Thyroid gland (tissue), 4 donors: Measurements from ENCODE around the gene SBK3. TPM values are rescaled to one million over a fixed set of nuclear protein-coding genes. Genes with fewer than 3 reads are reported as not detected.

Experiments used
- DNase-seq, 2 donors: peaks; one replicate each; pipeline ENCODE4 v3.0.0-alpha.2; 2019
- H3K27ac ChIP-seq, 3 donors: fragments of 200-600 bp; sonication (generic); 1 replicate in 2 of 3; 2 replicates in 1 of 3; pipeline ENCODE4 v1.5.1; 2016 to 2019; ENCODE audit warnings: mild to moderate bottlenecking in 1 of 3, moderate library complexity in 1 of 3
- H3K27me3 ChIP-seq: fragments of 200-600 bp; sonication (generic); one replicate; pipeline ENCODE4 v1.5.1; 2019
- H3K36me3 ChIP-seq, 2 donors: fragments of 200-600 bp; sonication (generic); one replicate each; pipeline ENCODE4 v1.5.1; 2016 to 2019
- H3K4me1 ChIP-seq, 2 donors: fragments of 200-600 bp; sonication (generic); one replicate each; pipeline ENCODE4 v1.5.1; 2017 to 2019
- H3K4me3 ChIP-seq, 3 donors: fragments of 200-600 bp; sonication (generic); replicated peaks in 1 of 3; 1 replicate in 2 of 3; 2 replicates in 1 of 3; pipeline ENCODE4 v1.5.1; 2016; ENCODE audit warnings: mild to moderate bottlenecking in 1 of 3
- H3K9me3 ChIP-seq: fragments of 200-600 bp; sonication (generic); one replicate; pipeline ENCODE4 v1.5.1; 2017
- POLR2A ChIP-seq, 2 donors: fragments of 450-650 bp; IDR thresholded peaks; one replicate each; pipeline ENCODE4 v1.6.1; 2017; ENCODE audit warnings: antibody characterized with exemption in 2 of 2, mild to moderate bottlenecking in 2 of 2, moderate library complexity in 1 of 2
- WGBS, 2 donors: methylation state at CpG; one replicate each; pipeline ENCODE4 v1.1.5; 2017; 5-methylcytosine and 5-hydroxymethylcytosine counted together
- intact Hi-C: fragments of 100-400 bp; cut with DNase I; formaldehyde crosslinking; loops from one replicate; pipeline ENCODE4 v1.15.1; 2023
- total RNA-seq, 4 donors: library from RNA; depleted of rRNA; stranded (reverse); fragments of >200 nt; gene quantifications; one replicate each; pipeline ENCODE4 v1.2.3, GENCODE V29; 2016
- TF ChIP-seq, protein P1 (sequence below), 6 experiments: fragments of 200-600 bp in 3 of 6; fragments of 450-650 bp in 3 of 6; sonication (generic) in 3 of 6; IDR thresholded peaks; one replicate each; pipeline ENCODE4 v1.5.1; 2016 to 2019; ENCODE audit warnings: antibody characterized with exemption in 6 of 6, mild to moderate bottlenecking in 2 of 6, inconsistent platforms in 1 of 6, moderate library complexity in 1 of 6

SBK3 gene
- total RNA-seq, 4 donors from 2014 or later = 0.94 to 14.8 TPM; not detected in 2

DNA sequence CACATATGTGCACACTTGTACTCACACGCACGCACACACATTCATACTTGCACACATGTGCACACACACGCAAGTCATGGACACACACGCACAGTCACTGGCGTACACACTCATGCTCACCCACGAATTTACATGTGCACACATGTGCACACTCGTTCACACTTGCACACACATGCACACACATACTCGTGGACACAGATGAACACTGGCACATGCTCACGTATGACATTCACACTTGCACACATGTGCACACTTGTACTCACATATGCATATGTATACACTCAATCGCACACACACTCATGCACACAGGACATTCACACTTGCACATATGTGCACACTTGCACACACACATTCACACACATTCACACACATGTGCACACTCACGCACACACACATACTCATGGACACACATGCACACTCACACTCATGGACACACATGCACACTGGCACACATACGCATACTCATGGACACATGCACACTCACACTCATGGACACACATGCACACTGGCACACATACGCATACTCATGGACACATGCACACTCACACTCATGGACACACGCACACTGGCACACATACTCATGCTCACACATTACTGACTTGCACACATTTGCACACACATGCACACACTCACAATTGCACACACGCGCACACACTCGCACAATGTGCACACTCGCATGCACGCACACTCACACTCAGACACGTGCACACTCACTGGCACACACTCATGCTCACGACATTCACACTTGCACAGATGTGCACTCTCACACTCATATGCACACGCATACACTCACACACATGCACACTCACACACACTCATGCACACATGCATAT, 17.9 kb downstream of the SBK3 start:
- intact Hi-C loops = no loop called here
- H3K27me3 ChIP-seq = no peaks in the 10 kb centered on the region
- H3K4me3 ChIP-seq = no peak overlapping the region
- WGBS, 2 donors = 78 to 80% methylated on average over 22 of the region's 22 CpGs
- no peak for DNase-seq
- peaks cover 0 to 6% of the 10 kb centered on the region in 2 donors for H3K4me1 ChIP-seq
- H3K36me3 ChIP-seq = no peaks in the 10 kb centered on the region
- H3K27ac ChIP-seq = no peak overlapping the region
- H3K9me3 ChIP-seq = no peaks in the 10 kb centered on the region
- TF ChIP-seq, protein P1, sequence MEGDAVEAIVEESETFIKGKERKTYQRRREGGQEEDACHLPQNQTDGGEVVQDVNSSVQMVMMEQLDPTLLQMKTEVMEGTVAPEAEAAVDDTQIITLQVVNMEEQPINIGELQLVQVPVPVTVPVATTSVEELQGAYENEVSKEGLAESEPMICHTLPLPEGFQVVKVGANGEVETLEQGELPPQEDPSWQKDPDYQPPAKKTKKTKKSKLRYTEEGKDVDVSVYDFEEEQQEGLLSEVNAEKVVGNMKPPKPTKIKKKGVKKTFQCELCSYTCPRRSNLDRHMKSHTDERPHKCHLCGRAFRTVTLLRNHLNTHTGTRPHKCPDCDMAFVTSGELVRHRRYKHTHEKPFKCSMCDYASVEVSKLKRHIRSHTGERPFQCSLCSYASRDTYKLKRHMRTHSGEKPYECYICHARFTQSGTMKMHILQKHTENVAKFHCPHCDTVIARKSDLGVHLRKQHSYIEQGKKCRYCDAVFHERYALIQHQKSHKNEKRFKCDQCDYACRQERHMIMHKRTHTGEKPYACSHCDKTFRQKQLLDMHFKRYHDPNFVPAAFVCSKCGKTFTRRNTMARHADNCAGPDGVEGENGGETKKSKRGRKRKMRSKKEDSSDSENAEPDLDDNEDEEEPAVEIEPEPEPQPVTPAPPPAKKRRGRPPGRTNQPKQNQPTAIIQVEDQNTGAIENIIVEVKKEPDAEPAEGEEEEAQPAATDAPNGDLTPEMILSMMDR (IDR thresholded peaks at IDR 0.05) = no peak
- no peak for TF ChIP-seq POLR2A (IDR thresholded peaks at IDR 0.05)

DNA sequence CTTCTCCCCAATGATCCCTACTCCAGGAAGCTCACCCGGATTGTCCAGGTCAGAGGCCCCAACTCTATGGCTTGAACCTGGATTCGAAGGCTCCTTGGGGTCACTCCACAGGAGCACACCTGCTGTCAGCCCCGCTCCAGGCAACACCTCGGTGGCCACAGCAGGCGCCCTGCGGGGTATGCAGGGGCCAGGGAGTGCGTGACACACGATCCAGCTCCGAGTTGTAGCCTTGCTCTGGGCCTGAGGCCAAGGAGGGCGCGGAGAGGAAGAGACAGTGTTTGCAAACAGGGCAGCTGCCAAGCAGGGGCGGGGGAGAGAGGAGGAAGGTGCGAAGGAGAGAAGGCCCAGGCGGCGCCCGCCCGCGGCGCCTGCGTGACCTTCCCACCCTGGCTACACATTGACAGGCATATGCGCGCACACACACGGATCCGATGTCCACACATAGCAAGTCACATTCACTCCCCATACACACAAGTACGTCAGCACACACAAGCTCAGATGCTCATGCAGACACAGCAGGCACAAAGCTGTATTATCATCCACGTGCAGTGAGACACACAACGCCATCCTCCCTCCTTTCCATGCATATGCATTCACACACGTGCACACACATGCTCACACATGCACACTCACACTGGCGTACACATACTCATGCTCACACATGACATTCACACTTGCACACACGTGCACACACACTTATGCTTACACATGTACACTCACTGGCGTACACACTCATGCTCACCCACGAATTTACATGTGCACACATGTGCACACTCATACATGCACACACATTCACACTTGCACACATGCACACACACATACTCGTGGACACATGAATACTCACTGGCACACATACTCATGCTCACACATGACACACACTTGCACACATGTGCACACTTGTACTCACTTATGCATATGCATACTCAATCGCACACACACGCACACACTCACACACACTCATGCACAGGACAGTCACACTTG, 18.8 kb downstream of the SBK3 start:
- H3K4me3 ChIP-seq = no peak overlapping the region
- peak; percentile 21 to 41 for DNase-seq
- H3K27ac ChIP-seq = no peak overlapping the region
- intact Hi-C loops = no loop called here
- H3K27me3 ChIP-seq = no peaks in the 10 kb centered on the region
- peaks cover 0 to 6% of the 10 kb centered on the region in 2 donors for H3K4me1 ChIP-seq
- no peaks in the 10 kb centered on the region for H3K9me3 ChIP-seq
- 37 to 38% methylated on average over 29 to 31 of the region's 35 CpGs for WGBS, 2 donors
- H3K36me3 ChIP-seq = no peaks in the 10 kb centered on the region
- TF ChIP-seq, protein P1 (IDR thresholded peaks at IDR 0.05) = no peak
- TF ChIP-seq POLR2A (IDR thresholded peaks at IDR 0.05) = no peak

DNA sequence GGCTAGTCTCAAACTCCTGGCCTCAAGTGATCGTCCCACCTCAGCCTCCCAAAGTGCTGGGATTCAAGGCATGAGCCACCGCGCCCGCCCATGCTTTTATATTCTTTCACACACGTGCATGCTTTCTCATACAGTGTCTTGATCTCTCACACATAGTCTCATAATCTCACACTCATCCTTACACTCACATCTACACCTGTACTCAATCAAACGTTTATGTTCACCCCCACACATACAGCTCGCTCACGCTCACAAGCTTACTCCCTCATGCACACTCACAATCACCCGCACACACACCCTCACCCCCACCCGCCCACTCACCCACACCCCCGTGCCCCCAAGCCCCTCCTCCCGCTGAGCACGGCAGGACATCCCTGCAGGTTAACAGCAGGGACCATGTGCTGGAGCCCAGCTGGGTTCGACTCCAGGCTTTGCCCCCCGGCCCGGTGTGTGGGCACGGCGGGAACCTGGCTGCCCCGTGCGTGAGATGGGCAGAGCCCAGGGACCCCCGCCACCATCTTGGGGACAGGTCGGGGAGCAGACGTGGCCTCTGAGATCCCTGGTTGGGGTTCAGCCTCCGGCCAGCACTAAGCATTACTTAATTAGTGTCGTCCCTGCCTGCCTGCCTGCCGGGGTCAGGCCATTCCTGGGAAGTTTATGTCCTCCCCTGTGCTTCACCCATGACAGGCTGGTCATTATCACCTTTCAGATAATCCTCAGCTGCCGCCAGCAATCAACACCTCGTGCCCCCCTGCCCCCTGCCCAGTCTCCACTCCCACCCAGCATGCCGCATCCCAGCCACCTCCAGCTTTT, 19.8 kb downstream of the SBK3 start:
- DNase-seq = no peak
- 43 to 47% methylated on average over 18 to 19 of the region's 29 CpGs for WGBS, 2 donors
- intact Hi-C loops = no loop called here

DNA sequence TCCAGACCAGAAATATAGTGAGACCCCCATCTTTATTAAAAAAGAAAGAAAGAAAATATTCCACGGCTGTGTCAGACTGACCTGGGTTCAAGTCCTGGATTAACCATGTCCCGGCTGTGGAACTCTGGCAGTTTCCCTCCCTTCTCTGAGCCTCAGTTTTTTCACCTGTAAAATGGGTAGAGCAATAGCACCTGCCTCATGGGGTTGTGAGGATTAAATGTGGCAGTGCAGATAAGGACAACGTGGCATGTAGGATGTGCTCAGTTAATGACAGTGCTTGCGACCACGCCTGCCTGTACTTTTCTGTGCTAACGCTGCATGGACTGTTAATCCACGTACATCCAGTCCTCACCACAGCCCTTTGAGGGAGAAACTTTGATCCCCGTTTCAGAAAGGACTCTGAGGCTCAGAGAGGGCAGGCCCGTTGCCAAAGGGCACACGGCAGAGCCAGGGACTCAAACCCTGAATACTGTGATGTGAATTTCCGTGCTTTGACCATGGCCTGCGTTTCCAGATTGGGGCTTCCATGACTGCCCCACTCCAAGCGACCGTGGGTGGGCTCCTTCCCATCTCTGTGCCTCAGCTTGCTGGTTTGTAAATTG, 24.6 kb downstream of the SBK3 start:
- Histone ChIP-seq H3K4me1 (peaks cover 0 to 4% of the 10 kb centered on the region in 2 donors), H3K27ac (no peak overlapping the region), H3K27me3 (no peaks in the 10 kb centered on the region), H3K4me3 (no peak overlapping the region), H3K9me3 (no peaks in the 10 kb centered on the region), H3K36me3 (no peaks in the 10 kb centered on the region)
- 79 to 80% methylated on average over 13 to 14 of the region's 14 CpGs for WGBS, 2 donors
- TF ChIP-seq, protein P1 (IDR thresholded peaks at IDR 0.05) = no peak
- no peak for TF ChIP-seq POLR2A (IDR thresholded peaks at IDR 0.05)
- intact Hi-C loops = no loop called here
- no peak for DNase-seq

More for the DNA sequence above, 19.8 kb downstream of the SBK3 start:
- no peak overlapping the region for H3K4me3 ChIP-seq
- no peaks in the 10 kb centered on the region for H3K9me3 ChIP-seq
- no peak overlapping the region for H3K27ac ChIP-seq
- no peak for TF ChIP-seq POLR2A (IDR thresholded peaks at IDR 0.05)
- TF ChIP-seq, protein P1 (IDR thresholded peaks at IDR 0.05) = no peak
- H3K36me3 ChIP-seq = no peaks in the 10 kb centered on the region
- H3K4me1 ChIP-seq = peaks cover 0 to 6% of the 10 kb centered on the region in 2 donors
- H3K27me3 ChIP-seq = no peaks in the 10 kb centered on the region
